Measurements from ENCODE around the gene PHLDB3.
"Not testable (repeated sequence)": the region's sequence is repeated elsewhere in the genome, so short reads cannot be mapped to it uniquely, and the experiment has no call there.

Gene PHLDB3

DNA sequence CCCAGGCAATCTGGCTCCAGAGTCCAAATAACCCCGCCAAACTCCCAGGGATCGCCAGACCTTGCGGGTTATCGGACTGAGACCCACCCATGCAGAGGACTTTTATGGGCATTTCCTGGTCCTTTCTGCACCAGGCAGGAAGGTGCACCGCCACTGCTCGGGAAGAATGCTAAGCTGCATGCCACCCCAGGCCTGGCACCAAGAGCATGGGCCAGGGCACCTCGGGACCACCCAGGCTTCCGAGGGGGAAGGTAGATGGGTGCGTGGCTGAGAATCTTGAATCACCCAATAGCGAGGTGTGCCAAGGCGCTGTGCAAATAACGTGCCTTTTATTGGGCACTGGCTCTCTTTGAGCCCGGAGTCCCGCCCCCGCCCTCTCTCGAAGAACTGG, 28.0 kb upstream of the PHLDB3 start:
- in situ Hi-C loops (cut with HindIII; ENCODE audit: low sequenced_read_pairs), result loop anchor here (25.0 kb wide), 1 partner anchor 95 kb away; no protein-coding TSS in a partner anchor

DNA sequence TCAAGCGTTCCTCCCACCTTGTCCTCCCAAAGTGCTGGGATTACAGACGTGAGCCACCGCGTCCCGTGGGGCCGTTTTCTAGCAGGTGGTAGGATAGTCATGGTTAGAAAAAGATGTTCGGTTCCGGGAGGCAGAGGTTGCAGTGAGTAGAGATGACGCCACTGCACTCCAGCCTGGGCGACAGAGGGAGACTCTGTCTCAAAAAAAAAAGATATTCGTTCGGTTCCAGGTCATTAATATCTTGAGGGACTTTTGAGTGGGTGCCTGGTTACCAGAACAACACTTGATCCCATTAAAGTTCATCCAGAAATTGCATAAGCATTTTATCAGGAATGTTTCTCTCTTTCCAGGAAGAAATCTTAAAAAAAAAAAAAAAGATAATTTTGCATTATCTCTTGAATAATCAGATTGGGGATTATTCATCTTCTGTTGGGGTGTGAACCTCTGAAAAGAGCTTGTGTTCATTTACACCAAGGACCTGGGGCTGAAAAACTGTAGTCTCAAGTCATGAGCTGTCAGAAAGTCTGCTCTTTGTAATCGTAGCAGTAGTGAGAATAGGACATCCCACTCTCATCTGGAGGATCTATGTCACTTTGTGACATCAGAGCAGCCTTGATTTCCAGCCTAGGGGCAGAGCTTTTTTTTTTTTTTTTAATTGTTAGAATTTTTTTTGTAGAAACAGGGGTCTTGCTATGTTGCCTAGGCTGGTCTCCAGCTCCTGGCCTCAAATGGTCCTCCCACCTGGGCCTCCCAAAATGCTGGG, 23.5 kb upstream of the PHLDB3 start:
- in situ Hi-C loops (cut with HindIII; ENCODE audit: low sequenced_read_pairs), result loop anchor here (25.0 kb wide), 1 partner anchor 91 kb away; no protein-coding TSS in a partner anchor

DNA sequence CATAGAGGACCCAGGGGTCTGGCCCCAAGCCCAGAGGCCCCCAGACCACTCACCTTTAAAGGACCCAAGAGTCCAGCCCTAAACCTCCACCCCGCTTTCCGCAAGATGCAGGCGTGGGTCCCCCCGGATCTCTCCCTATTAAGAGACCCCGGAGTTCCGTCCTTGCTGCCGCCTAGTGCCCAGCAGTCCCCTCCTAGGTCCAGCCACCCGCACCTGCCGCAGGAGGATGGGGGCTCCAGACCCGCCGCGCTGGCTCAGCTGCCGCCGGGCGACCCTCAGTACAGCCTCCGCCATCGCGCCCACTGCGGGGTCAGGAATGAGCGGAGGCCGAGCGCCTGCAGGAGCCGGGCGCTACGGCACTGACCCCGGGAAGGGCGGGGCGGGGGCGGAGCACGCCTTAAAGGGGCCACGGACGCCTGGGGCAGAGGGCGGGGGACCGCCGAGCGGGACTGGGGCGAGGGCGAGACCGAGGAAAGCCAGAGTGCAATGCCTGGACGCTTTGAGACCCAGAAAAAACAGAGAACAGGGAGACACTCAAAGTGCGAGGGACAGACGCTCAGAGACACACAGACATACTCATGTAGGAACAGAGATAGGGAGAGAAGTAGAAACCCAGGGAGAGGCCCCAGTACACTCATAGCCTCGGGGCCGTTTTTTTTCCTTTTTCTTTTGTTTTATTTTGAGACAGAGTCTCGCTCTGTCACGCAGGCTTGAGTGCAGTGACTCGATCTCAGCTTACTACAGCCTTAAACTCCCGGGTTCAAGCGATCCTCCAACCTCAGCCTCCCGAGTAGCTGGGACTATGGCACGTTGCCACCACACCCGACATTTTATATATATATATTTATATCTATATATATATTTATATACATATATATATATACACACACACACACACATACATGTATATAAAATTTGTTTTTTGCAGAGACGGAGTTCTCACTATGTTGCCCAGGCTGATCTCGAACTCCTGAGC, 22.6 kb upstream of the PHLDB3 start, which contains the start of gene ETHE1:
Gene ETHE1, minus strand, starts transcription at position 318 of the 976 bp plus-strand sequence. Its CDS starts 24 bp downstream, at position 294.
- in situ Hi-C loops (cut with HindIII; ENCODE audit: low sequenced_read_pairs), result loop anchor here (25.0 kb wide), 1 partner anchor 90 kb away; no protein-coding TSS in a partner anchor

DNA sequence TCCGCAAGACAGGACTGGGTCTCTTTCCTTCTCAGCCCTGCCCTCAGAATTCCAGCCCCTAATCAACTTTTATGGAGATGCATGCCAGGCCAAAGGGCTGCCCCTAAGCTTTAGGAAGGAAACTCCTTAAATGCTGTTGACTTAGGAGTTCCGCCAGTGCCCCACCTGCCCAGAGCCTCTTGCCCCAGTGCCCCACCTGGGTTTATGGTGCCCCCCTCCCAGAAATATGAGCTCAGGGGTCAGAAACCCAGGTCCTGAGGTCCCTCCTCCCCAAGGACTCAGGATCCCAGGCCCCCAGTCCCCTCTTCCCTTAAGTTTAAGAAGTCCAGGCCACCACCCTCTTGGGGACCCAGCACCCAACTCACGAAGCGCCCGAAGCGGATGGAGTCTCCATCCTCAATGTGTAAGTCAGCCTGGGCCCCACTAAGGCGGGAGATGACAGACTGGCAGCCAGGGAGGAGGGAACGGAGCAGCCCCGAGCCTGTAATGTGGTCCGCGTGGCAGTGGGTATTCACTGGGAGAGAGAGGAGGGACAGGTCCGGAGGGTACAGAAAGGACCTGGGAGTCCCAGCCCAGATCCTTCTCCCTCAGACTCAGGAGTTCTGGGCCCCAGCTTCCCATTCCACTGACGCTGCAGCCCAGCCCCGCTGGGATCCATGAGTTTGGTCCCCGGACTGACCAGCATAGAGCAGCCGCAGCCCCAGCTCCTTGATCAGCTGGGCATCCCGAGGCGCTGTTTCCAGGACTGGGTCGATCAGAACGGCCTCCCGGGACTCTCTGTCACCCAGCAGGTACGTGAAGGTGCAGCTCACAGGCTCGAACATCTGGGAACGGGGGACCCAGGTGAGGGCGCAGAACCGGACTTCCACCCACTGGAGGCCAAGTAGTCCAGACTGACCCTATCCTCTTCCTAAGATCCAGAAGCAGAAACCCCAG, 21.6 kb upstream of the PHLDB3 start:
- in situ Hi-C loops (cut with HindIII; ENCODE audit: low sequenced_read_pairs), result loop anchor here (25.0 kb wide), 1 partner anchor 89 kb away; no protein-coding TSS in a partner anchor

DNA sequence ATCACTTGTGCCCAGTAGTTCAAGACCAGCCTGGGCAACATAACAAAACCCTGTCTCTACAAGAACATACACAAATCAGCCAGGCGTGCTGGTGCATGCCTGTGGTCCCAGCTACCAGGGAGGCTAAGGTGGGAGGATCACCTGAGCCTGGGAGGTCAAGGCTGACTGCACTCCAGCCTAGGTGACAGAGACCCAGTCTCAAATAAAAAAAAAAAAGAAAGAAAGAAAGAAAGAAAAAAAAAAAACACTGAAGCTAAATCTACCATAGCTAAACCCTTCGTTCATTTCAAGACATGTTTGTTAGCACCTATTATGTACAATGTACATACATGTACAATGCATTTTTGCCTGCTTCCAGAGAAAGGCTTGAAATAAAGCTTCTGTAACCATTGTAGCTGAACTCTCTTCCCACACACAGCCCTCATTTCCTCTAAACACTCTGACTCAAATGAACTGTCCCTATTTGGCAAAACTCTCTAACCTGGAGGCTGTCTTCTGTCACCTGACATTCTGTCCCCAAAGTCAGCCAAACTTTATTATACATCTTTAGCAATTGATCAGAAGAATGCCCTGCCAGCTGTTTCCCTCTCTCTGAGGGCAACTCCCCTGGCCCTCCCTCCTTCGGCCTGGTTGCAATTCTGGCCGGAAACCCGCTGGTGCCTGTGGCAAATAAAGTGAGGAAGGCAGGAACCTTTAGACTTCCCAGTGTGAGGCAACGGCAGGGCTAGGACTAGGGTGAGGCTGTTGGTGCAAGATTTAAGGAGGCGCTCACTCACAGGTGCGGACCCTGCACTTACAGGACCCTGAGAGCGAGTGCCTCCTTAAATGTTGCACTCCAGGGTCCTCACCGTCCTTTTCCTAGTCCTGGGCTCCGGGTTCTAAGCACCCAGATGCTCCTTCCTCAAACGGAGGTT, 20.6 kb upstream of the PHLDB3 start:
- in situ Hi-C loops (cut with HindIII; ENCODE audit: low sequenced_read_pairs), result loop anchor here (25.0 kb wide), 1 partner anchor 88 kb away; no protein-coding TSS in a partner anchor

DNA sequence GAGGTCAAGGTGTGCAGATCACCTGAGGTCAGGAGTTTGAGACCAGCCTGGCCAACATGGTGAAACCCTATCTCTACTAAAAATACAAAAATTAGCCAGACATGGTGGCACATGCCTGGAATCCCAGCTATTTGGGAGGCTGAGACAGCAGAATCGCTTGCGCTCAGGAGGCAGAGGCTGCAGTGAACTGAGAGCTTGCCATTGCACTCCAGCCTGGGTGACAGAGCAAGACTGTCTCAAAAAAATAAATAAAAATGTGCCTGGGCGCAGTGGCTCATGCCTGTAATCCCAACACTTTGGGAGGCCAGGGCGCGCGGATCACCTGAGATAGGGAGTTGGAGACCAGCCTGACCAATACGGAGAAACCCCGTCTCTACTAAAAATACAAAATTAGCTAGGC, 19.1 kb upstream of the PHLDB3 start:
- in situ Hi-C loops (cut with HindIII; ENCODE audit: low sequenced_read_pairs), result not testable (repeated sequence)

DNA sequence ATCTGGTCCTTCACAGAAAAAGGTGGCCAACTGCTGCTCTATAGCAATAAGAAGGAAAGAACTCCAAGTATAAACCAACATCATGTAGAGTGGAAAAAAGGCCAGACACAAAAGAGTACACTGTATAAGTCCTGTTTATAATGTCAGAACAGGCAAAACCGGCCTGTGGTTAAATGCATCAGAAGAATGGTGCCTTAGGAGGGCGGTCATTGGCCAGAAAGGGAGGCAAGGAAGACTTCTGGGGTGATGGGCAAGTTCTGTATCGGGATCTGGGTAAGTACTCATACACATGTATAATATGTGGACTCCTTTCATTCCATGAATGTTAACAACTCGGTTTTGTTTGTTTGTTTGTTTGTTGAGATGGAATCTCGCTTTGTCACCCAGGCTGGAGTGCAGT, 18.4 kb upstream of the PHLDB3 start:
- in situ Hi-C loops (cut with HindIII; ENCODE audit: low sequenced_read_pairs), result no loop called here

DNA sequence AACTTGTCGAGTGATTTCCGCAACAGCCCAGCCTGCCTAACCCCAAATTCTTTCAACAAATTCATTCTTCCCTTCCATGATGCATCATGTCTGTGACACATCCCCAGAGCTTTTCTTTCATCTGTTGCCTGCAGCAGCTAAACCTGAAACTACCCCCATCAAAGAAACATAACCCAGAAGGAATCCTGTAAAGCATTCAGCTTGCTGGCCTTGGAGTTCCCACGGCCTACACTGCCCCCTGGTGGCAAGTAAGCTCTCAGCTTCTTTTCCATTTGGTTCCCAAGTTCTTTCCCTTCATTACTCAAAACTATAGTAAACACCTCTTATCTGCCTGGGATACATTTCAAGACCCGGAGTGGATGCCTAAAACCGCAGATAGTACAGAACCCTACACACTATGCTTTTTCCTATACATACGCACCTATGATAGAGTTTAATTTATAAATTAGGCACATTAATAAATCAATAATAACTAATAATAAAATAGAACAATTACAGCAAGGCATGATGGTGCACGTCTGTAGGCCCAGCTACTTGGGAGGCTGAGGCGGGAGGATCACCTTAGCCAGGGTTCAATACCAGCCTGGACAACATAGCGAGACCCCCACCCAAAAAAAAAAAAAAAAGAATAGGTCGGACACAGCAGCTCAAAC, 15.0 kb upstream of the PHLDB3 start:
- in situ Hi-C loops (cut with HindIII; ENCODE audit: low sequenced_read_pairs), result no loop called here

DNA sequence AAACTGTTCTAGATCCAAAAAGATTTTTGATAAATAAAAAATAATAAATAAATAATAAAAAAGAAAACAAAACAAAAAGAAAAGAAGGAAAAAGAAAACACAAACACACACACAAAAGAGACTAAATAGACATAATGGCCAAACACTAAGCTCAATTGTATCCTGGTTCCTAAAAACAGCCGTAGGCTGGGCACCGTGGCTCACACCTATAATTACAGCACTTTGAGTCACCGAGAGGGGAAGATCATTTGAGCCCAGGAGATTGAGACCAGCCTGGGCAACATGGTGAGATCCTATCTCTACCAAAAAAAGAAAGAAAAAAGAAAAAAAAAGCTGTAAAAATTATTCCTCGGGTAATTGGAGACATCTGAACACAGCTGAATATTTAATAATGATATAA, 13.5 kb upstream of the PHLDB3 start:
- in situ Hi-C loops (cut with HindIII; ENCODE audit: low sequenced_read_pairs), result no loop called here

DNA sequence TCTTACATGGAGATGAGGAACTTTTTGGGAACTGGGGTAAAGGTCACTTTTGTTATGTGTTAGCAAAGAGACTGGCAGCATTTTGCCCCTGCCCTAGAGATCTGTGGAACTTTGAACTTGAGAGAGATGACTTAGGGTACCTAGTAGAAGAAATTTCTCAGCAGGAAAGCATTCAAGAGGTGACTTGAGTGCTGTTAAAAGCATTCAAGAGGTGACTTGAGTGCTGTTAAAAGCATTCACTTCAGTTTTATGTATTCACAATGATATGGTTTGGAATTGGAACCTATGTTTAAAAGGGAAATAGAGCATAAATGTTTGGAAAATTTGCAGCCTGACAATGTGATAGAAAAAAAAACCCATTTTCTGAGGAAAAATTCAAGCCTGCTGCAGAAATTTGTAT, 7.9 kb upstream of the PHLDB3 start:
- in situ Hi-C loops (cut with HindIII; ENCODE audit: low sequenced_read_pairs), result not testable (repeated sequence)

DNA sequence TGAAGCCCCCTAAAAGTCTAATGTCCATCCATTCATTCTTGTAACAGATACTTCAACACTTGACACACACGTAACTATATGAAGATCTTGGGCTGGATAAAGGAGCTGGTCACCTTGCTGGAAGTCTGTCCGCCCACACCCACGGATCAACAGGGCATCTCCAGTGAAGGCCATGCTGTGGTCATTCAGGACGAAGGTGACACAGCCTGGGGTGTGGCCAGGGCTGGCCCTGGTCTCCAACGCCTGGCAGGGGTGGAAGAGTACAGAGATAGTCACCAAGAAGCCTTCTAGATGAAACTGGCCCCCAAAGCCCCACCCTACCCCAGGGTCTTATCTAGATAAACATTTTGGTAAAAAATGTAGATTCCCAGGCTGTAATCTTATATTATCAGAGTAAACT, 6.8 kb upstream of the PHLDB3 start:
- in situ Hi-C loops (cut with HindIII; ENCODE audit: low sequenced_read_pairs), result no loop called here

DNA sequence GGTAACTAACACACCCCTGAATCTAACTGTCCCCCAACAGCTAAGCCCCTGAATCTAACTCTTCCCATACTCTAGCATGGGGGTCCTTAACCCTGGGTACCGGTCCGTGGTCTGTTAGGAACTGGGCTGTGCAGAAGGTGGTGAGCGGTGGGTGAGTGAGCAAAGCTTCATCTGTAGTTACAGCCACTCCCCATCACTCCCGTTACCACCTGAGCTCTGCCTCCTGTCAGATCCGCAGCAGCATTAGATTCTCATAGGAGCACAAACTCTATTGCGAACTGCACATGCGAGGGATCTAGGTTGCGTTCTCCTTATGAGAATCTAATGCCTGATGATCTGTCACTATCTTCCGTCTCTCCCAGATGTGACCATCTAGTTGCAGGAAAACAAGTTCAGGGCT, 6.2 kb upstream of the PHLDB3 start:
- in situ Hi-C loops (cut with HindIII; ENCODE audit: low sequenced_read_pairs), result no loop called here

DNA sequence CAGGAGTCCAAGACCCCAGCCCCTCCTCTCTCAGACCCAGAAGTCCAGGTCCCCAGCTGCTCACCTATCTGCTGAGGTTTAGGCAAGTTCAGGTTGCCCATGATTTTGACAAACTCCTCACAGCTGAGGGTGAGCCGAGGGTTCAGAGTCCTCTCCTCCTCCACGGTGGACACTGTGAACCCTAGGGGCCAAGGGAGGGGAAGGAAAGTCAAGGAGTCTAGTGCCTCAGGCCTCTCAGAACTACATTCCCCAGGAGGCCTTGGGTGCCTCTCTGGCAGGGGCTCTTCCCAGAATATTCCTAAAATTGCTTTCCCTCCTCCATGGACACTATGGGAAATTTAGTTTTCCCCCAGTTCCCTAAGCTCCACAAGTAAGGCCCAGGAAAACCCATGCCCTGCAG, 3.3 kb upstream of the PHLDB3 start:
- in situ Hi-C loops (cut with HindIII; ENCODE audit: low sequenced_read_pairs), result no loop called here

DNA sequence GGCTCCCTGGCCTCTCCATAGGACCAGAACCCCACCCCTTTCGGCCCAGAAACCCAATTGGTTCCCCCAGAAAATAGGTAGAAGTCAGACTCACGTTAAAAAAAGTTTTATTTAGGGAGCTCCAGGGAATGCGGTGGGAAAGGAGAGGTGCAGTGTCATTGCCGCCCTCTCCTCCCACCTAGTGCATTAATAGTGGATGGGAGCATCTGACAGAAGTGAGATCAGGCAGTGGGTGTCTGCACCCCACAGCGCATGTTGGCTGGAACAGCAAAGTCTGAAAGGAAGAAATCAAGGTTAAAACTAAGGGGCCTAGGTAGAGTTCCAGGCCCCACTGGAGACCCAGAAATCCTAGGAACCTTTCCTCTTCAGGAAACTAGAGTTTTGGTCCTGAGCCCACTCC, 2.1 kb upstream of the PHLDB3 start:
- in situ Hi-C loops (cut with HindIII; ENCODE audit: low sequenced_read_pairs), result no loop called here

DNA sequence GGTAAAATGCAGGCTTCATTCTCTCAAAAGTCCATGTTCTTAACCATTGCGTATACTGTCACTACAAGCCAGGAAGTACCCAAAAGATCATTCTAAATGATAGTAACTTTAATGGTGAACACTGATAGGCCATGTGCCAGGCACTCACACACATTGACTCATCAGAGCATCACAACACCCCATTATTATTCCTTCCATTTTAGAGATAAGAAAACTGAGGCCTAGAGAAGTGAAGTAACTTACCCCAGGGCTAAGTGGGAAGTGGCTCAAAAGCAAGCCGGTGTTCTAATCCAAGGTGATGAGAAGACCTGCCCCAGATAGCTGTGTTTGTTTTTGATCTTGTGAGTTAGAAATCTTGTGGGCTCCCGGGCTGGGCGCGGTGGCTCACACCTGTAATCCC, 1.4 kb upstream of the PHLDB3 start:
- in situ Hi-C loops (cut with HindIII; ENCODE audit: low sequenced_read_pairs), result no loop called here

DNA sequence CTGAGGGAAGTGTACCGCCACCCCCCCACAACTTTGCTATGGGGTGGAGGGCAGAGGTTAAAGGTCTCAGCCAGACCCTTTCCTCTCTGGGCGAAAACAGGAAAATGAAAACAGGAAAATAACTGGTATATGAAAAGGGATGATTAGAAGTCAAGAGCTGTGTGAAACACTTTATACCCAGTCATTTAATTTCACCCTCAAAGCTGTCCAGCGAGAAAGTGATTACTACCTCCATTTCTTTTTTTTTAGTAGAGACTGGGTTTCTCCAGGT, 575 bp upstream of the PHLDB3 start:
- in situ Hi-C loops (cut with HindIII; ENCODE audit: low sequenced_read_pairs), result no loop called here

DNA sequence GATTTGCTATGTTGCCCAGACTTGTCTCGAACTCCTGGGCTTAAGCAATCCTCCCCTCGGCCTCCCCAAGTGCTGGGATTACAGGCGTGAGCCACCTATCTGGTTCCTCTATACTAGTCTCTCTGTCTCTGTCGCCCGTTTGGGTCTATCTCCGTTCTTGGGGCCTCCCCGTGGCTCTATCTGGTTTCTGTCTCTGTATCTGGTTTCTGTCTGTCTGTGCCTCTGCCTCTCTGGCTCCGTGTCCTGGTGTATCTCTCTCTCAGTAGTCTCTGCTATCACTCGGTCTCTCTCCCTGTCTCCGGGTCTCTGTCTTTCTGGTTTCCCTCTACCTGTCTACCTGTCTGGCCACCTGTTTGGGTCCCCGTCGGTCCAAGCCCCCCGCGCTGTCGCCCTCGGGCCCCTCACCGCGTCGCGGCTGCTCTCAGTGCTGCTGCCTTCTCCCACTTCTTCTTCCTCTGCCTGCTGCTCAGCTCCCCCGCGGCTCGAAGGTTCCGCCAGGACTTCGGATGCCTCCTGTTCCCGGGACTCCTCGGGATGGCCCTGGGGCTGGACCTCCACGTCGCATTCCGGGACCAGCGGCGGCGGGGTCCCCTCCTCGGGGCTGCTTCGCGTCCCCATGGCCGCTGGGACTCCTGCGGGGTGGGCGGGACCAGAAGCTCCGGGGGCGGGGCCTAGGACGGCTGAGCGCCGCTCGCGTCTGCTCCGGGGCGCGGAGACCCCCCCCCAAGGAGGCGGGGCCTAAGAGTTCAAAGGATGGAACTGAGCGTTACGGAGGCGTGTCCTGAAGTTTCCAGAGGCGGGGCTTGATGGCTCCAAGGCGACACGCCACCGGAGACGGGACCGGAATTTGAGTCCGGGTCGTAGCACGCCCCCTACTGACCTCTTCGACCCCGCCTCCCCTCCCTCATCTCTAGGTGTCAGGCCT, 783 bp downstream of the PHLDB3 start:
- in situ Hi-C loops (cut with HindIII; ENCODE audit: low sequenced_read_pairs), result no loop called here

DNA sequence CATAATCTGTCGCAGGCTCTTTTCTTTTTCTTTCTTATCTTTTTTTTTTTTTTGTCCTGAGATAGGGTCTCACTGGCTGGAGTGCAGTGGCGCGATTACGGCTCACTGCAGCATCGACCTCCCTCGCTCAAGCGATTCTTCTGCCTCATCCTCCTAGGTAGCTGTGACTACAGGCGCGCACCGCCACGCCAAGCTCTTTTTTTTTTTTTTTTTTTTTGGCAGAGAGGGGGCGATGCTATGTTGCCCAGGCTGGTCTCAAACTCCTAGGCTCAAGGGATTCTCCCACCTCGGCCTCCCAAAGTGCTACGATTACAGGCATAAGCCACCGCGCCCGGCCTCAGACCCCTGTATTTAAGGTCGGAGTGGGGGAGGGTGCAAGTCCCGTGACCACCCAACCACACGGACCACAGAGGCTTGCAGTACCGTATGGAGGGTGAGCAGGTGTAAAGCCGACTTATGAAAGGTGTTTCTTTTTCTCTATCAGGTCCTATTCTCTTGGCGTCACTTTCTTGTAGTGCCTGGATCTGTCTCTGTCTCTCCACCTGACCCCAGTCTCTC, 2.0 kb downstream of the PHLDB3 start:
- in situ Hi-C loops (cut with HindIII; ENCODE audit: low sequenced_read_pairs), result no loop called here
